ENCODE measurements around the gene CASP10. TPM values are rescaled to one million over a fixed set of nuclear protein-coding genes. Genes with fewer than 3 reads are reported as not detected.

Gene CASP10
- total RNA-seq, 1 experiment from 2014 or later = 3.9 TPM

DNA sequence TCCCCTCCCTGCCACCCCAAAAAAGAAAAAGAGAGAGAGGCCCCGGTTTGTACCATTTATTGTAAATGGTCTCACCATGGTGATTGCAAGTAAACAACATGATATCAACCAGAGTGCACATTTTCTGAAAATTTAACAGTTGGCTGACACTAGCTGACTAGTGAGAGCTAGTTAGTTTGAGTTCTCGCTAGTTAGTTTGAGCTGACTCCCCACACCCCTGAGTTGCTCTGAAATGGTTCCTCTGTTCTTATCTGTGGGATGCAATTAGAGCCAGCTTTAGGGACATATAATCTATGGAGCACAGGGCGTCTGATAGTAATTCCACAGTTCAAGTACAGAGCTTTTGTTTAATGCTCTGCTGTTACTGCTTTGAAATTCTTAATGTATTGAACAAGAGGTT lies 13.1 kb downstream of the CASP10 start:
- DNase-seq (ENCODE audit: low spot score) = no peak

GRCh38 chr2:201196803-201197202 lies 13.9 kb downstream of the CASP10 start:
- no peak for DNase-seq (ENCODE audit: low spot score)

- DNase-seq (ENCODE audit: low spot score) = no peak
These were observed 14.8 kb downstream of the CASP10 start for GRCh38 chr2:201197781-201198180.

GRCh38 chr2:201199847-201200246 lies 16.9 kb downstream of the CASP10 start:
- no peak for DNase-seq (ENCODE audit: low spot score)

DNA sequence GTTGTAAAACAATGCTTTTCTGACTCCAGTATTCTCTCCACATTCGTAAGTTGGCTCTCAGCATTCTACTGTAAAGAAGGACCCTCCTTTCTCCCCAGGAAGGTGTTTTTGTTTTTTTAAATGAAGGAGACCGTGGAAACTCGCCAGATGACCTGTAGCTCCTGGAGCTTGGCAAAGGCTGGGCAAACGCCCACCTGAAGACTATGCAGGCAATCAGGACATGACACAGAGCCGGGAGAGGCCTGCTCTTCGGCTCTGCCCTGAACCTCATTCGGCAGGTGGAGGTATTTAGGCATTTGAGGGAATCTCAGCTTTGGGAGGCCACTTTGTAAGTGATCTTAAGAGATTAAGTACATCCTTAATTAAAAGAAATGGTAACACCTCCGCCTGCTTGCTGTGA lies 17.4 kb downstream of the CASP10 start:
- no peak for DNase-seq (ENCODE audit: low spot score)

- DNase-seq (ENCODE audit: low spot score) = no peak
These were observed 18.4 kb downstream of the CASP10 start for GRCh38 chr2:201201371-201201770.

DNA sequence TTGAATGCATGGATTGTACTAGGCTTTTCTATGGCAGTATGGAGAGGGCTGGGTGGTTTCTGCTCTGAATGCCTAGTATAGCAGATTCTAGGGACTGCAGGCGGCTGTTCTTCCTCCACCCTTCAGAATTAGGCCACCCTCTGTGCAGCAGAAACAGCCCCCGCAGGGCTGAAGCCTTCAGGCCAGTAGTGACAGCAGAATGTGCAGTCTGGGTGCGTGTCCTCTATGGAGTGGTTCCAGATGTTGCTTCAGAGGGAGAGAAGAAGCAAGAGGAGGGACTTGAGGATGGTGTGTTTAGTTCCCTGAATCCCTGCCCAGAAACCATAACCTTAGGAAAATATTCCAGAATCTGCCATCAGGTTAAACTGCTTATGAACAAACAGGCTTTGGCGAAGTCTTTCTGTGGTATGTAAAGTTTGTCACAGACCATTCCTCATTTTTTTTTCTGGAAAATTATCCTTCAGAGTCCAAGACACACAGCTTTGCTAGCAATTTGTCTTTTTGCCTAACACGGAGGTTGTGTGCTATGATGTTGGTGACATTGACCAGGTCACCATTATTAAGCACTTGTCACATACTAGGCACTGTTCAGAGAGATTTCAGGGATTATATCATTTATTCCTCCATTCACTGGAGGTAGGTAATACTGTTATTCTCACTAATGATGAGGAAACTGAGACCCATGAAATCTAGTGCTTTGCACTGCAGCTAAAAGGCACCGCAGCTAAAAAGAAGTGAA lies 21.1 kb downstream of the CASP10 start:
- no peak for DNase-seq (ENCODE audit: low spot score)

GRCh38 chr2:201204655-201205514 lies 21.9 kb downstream of the CASP10 start:
- no peak for DNase-seq (ENCODE audit: low spot score)

DNA sequence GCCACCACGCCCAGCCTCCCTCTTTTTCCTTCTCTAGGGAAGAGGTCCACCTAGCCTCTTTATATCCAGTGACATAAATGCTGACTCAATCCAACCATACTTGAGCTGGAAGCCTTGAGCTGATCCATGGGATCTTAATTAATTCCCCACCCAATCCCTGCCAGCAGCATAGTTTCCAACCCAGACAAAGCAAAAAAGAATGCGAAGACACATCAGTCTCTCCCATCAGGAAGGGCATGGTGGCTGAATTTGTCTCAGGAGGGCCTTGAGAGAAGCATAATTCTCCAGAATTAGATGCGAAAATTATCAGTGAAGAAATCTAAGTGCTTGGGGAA lies 22.5 kb downstream of the CASP10 start:
- no peak for DNase-seq (ENCODE audit: low spot score)

- no peak for DNase-seq (ENCODE audit: low spot score)
These were observed 25.8 kb downstream of the CASP10 start for GRCh38 chr2:201208563-201209252.

DNA sequence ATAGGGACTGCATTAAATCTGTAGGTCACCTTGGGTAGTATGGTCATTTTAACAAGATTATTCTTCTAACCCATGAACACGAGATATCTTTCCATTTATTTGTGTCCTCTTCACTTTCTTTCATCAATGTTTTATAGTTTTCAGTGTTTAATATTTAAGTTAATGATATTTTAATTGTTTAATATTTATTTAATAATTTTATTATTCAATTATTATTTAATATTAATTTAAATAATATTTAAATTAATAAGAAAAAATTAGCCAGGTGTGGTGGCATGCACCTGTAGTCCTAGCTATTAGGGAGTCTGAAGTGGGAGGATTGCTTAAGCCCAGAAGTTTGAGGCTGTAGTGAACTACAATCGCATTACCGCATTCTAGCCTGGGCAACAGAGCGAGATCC lies 33.0 kb downstream of the CASP10 start:
- DNase-seq (ENCODE audit: low spot score) = no peak

DNA sequence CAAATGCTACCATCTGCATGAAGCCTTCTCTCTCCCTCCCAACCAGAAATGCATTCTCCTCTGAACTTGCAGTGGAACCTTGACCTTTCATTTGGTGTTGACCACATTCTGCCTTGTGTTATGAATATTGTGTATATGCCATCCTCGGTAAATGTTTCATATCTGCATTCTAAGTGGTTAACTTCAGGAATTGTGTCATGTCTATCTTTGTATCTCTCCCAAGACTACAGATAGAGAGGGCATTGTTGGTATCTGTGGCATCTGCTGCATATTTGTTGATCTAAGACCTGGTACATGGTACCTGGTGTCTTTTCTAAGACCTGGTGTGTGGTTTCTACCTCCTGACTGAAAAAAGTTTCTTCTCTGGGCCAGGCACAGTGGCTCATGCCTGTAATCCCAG lies 34.0 kb downstream of the CASP10 start:
- no peak for DNase-seq (ENCODE audit: low spot score)

GRCh38 chr2:201218780-201219179 lies 35.8 kb downstream of the CASP10 start:
- DNase-seq (ENCODE audit: low spot score) = peak; percentile 24

GRCh38 chr2:201219328-201220096 lies 36.6 kb downstream of the CASP10 start:
- DNase-seq (ENCODE audit: low spot score) = no peak

GRCh38 chr2:201220102-201220570 lies 37.2 kb downstream of the CASP10 start:
- no peak for DNase-seq (ENCODE audit: low spot score)

- DNase-seq (ENCODE audit: low spot score) = no peak
These were observed 40.4 kb downstream of the CASP10 start for GRCh38 chr2:201223089-201224073.

DNA sequence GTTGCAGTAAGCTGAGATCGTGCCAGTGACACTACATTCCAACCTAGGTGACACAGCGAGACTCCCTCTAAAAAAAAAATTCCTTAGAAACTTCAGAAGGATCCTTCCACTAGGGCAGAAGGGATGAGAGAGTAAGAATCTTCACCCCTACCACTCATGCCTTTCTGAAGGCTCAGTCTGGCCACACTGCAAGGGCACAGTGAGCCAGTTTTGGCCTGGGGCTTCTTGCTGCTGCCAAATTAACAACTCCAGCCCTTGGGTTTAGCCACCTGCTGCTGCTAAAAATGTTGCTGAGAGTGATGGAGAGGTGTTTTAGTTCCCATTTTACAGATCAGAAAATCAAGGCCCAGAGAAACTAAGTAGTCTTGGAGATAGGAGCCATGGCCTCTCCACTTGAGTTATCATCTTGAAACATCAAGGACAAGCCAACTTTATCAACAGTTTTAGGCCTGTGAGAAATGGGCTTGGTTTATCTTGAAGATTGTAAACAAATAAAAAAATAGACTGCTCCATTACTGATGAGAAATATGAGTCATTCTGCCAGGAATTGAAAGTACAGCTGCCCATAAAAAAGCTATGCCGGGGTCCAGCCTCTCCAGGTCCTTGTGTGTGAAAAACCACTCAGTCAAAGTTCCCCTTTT lies 45.5 kb downstream of the CASP10 start:
- peak; percentile 27 for DNase-seq (ENCODE audit: low spot score)

GRCh38 chr2:201228912-201229290 lies 46.0 kb downstream of the CASP10 start:
- no peak for DNase-seq (ENCODE audit: low spot score)

DNA sequence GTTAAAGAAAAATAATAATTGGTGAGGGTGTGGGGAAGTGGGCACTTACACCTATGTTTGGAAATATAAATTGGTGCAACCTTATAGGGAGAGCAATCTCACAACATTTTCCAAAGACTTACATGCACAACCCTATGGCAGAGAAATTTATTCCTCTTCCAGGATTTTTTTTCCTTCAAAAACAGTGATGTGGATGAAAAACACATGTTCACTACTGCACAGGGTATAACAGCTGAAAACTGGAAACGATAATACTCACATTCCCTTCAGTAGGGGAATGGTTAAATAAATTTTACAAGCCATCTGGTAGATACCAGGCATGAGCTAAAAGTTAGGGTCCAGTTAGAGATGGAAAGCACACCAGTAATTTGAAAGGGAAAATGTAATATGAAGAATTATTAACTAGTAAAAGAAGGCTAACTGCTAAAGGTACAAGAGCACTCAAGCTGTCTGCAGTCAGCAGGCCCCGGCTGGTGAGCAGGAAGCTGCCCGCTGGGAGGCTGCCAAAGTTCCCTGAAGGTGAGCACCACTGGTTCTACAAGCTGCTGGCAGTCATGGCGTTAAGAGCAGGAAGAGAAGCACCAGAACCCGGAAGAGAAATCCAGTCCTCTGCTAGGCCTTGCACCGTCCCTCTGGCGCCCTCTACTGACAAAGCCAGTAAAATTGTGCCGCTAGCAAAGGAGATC lies 49.0 kb downstream of the CASP10 start:
- peak; percentile 98 for DNase-seq (ENCODE audit: low spot score)

- DNase-seq (ENCODE audit: low spot score) = no peak
These were observed 49.5 kb downstream of the CASP10 start for GRCh38 chr2:201232467-201232815.
